ENCODE data around the gene MCUR1. TPM values are rescaled to one million over a fixed set of nuclear protein-coding genes. Genes with fewer than 3 reads are reported as not detected.
"Not testable (repeated sequence)": the region's sequence is repeated elsewhere in the genome, so short reads cannot be mapped to it uniquely, and the experiment has no call there.

The MCUR1 gene
- total RNA-seq, 1 experiment from 2014 or later: 35.4 TPM

DNA sequence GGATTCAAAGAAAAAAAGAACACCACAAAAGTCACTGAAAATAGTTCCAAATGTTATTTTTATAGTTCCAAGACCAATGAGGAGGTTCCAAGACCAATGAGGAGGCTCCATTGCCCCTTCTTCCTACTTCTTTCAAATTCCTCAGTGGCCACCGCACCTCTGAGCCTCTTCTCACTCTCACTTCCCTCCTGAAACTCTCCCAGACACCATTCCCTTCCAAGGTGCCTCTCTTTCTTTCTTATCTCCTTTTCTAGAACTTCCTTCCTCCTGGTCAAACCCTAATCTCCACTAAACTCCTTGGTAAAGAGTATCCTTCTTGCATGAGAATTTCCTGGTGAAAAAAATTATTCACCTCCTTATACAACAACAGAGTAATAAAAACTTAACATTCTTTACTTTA is 20.4 kb upstream of the MCUR1 start:
- H3K36me3 Mint-ChIP-seq (ENCODE audit: insufficient read depth in 1 of 3, low read depth in 3 of 3): peaks cover 0 to 4% (median 0%) of the 10 kb centered on the region in 3 experiments; a peak in 2 of 7 replicates
- Histone ChIP-seq H2BK20ac (ENCODE audit: low read depth, low read length, poor library complexity, severe bottlenecking) (no peak overlapping the region), H3K4ac (ENCODE audit: low read depth, low read length) (no peak overlapping the region), H3K79me1 (ENCODE audit: insufficient read depth, low read depth, low read length, poor library complexity, severe bottlenecking) (no peaks in the 10 kb centered on the region), H3K27ac (ENCODE audit: insufficient read length, low read depth, low read length) (no peak overlapping the region), H3K27me3 (ENCODE audit: insufficient read depth, low read length) (no peaks in the 10 kb centered on the region), H2BK5ac (ENCODE audit: insufficient read length, low read length) (no peak overlapping the region), H2AFZ (ENCODE audit: low read length) (no peak overlapping the region), H3K9me3 (ENCODE audit: control insufficient read depth, low read depth, low read length) (no peaks in the 10 kb centered on the region), H3K23ac (ENCODE audit: insufficient read length, low read depth, low read length) (no peak overlapping the region), H4K20me1 (ENCODE audit: control insufficient read depth, insufficient read depth, insufficient read length) (no peaks in the 10 kb centered on the region), H3K79me2 (ENCODE audit: insufficient read depth, low read length) (no peaks in the 10 kb centered on the region), H4K91ac (ENCODE audit: insufficient read length, low read depth, low read length) (no peak overlapping the region), H3K23me2 (ENCODE audit: insufficient read length, low read depth, low read length, poor library complexity, severe bottlenecking) (no peaks in the 10 kb centered on the region), H3T11ph (ENCODE audit: low read length) (no peak overlapping the region), H3K18ac (ENCODE audit: insufficient read length, low read depth, low read length) (no peak overlapping the region), H3K9ac (ENCODE audit: extremely low read depth, insufficient read length, low read length) (no peak overlapping the region), H3K4me1 (ENCODE audit: insufficient read depth, low read length) (peaks cover 3% of the 10 kb centered on the region; the same call in 1 of the 2 replicates), H3K56ac (ENCODE audit: insufficient read length, low read depth, low read length) (no peak overlapping the region), H2AK5ac (ENCODE audit: insufficient read length, low read length) (no peak overlapping the region), H3K4me2 (ENCODE audit: insufficient read depth, insufficient read length, low read length) (no peak overlapping the region), H3K14ac (ENCODE audit: insufficient read depth, low read length) (no peak overlapping the region), H4K8ac (replicated peaks; ENCODE audit: insufficient read length, low read depth, low read length) (no peak overlapping the region), H2BK15ac (ENCODE audit: low read depth, low read length) (no peak overlapping the region), H2BK12ac (ENCODE audit: insufficient read length, low read depth, low read length) (no peak overlapping the region), H4K5ac (ENCODE audit: insufficient read length, low read depth, low read length) (no peak overlapping the region), H2BK120ac (ENCODE audit: low read depth, low read length, poor library complexity, severe bottlenecking) (no peak overlapping the region)
- TF ChIP-seq, protein P1, sequence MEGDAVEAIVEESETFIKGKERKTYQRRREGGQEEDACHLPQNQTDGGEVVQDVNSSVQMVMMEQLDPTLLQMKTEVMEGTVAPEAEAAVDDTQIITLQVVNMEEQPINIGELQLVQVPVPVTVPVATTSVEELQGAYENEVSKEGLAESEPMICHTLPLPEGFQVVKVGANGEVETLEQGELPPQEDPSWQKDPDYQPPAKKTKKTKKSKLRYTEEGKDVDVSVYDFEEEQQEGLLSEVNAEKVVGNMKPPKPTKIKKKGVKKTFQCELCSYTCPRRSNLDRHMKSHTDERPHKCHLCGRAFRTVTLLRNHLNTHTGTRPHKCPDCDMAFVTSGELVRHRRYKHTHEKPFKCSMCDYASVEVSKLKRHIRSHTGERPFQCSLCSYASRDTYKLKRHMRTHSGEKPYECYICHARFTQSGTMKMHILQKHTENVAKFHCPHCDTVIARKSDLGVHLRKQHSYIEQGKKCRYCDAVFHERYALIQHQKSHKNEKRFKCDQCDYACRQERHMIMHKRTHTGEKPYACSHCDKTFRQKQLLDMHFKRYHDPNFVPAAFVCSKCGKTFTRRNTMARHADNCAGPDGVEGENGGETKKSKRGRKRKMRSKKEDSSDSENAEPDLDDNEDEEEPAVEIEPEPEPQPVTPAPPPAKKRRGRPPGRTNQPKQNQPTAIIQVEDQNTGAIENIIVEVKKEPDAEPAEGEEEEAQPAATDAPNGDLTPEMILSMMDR (conservative IDR thresholded peaks at IDR 0.05): no peak
- peaks cover 3% of the 10 kb centered on the region; the same call in 1 of the 2 replicates for H3K27me3 Mint-ChIP-seq (ENCODE audit: low read depth)
- H3K4me1 Mint-ChIP-seq: peaks cover 3% of the 10 kb centered on the region in 2 experiments; a peak in 3 of 4 replicates
- DNase-seq: no peak
- H3K4me3 Mint-ChIP-seq: no peak overlapping the region
- WGBS (ENCODE audit: extremely low coverage, insufficient read length, low lambda C conversion rate): no CpG with 5 or more reads among the region's 1 CpG
- no peak overlapping the region for H3K27ac Mint-ChIP-seq
- peaks cover 0 to 14% of the 10 kb centered on the region in 2 experiments; a peak in 2 of 5 replicates for H3K9me3 Mint-ChIP-seq

DNA sequence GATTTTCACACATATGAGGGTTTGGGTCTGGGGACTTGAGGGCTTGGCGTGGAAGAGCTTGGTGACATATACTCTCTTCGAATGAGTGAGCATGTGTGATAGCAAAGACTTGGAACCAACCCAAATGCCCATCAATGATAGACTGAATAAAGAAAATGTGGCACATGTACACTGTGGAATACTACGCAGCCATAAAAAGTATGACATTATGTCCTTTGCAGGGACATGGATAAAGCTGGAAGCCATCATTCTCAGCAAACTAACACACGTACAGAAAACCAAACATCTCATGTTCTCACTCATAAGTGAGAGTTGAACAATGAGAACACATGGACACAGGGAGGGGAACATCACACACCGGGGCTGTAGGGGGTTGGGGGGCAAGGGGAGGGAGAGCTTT is 19.7 kb upstream of the MCUR1 start:
- H3K9me3 ChIP-seq (ENCODE audit: control insufficient read depth, low read depth, low read length); H4K5ac ChIP-seq (ENCODE audit: insufficient read length, low read depth, low read length); H3K4me1 Mint-ChIP-seq; H4K8ac ChIP-seq (replicated peaks; ENCODE audit: insufficient read length, low read depth, low read length); H3K14ac ChIP-seq (ENCODE audit: insufficient read depth, low read length); H3K56ac ChIP-seq (ENCODE audit: insufficient read length, low read depth, low read length); H3K9ac ChIP-seq (ENCODE audit: extremely low read depth, insufficient read length, low read length); H3T11ph ChIP-seq (ENCODE audit: low read length); H3K18ac ChIP-seq (ENCODE audit: insufficient read length, low read depth, low read length); H2AK5ac ChIP-seq (ENCODE audit: insufficient read length, low read length); H2BK20ac ChIP-seq (ENCODE audit: low read depth, low read length, poor library complexity, severe bottlenecking); DNase-seq; H3K27ac ChIP-seq (ENCODE audit: insufficient read length, low read depth, low read length); H3K27me3 ChIP-seq (ENCODE audit: insufficient read depth, low read length); H2BK12ac ChIP-seq (ENCODE audit: insufficient read length, low read depth, low read length); H2BK120ac ChIP-seq (ENCODE audit: low read depth, low read length, poor library complexity, severe bottlenecking); H3K4me2 ChIP-seq (ENCODE audit: insufficient read depth, insufficient read length, low read length); H3K4me3 Mint-ChIP-seq; H2BK5ac ChIP-seq (ENCODE audit: insufficient read length, low read length); H3K27me3 Mint-ChIP-seq (ENCODE audit: low read depth); H3K4ac ChIP-seq (ENCODE audit: low read depth, low read length); H3K23ac ChIP-seq (ENCODE audit: insufficient read length, low read depth, low read length); H3K36me3 Mint-ChIP-seq (ENCODE audit: insufficient read depth in 1 of 3, low read depth in 3 of 3); H4K20me1 ChIP-seq (ENCODE audit: control insufficient read depth, insufficient read depth, insufficient read length); H2BK15ac ChIP-seq (ENCODE audit: low read depth, low read length); H3K79me1 ChIP-seq (ENCODE audit: insufficient read depth, low read depth, low read length, poor library complexity, severe bottlenecking); H3K79me2 ChIP-seq (ENCODE audit: insufficient read depth, low read length); H4K91ac ChIP-seq (ENCODE audit: insufficient read length, low read depth, low read length); H3K4me1 ChIP-seq (ENCODE audit: insufficient read depth, low read length); H3K27ac Mint-ChIP-seq; H3K23me2 ChIP-seq (ENCODE audit: insufficient read length, low read depth, low read length, poor library complexity, severe bottlenecking); H2AFZ ChIP-seq (ENCODE audit: low read length): not testable (repeated sequence)
- peaks cover 4 to 18% of the 10 kb centered on the region in 2 experiments for H3K9me3 Mint-ChIP-seq
- WGBS (ENCODE audit: extremely low coverage, insufficient read length, low lambda C conversion rate): no CpG with 5 or more reads among the region's 5 CpGs
